ENCODE data around the gene ZSCAN16. TPM values are rescaled to one million over a fixed set of nuclear protein-coding genes. Genes with fewer than 3 reads are reported as not detected.
"Not testable (repeated sequence)": the region's sequence is repeated elsewhere in the genome, so short reads cannot be mapped to it uniquely, and the experiment has no call there.

ZSCAN16 gene
- polyA plus RNA-seq (ENCODE audit: insufficient read length) = 13.1 TPM
- long read RNA-seq, donor 1, partial matches to known transcripts = 102 of 111 reads
- long read RNA-seq, donor 1, other reads (novel, unspliced or antisense) = 6 of 111 reads
- long read RNA-seq, donor 2, partial matches to known transcripts = 0 of 83 reads
- long read RNA-seq, donor 2, other reads (novel, unspliced or antisense) = 82 of 83 reads
- long read RNA-seq, donor 3, partial matches to known transcripts = 11 of 82 reads
- long read RNA-seq, donor 3, other reads (novel, unspliced or antisense) = 68 of 82 reads
- long read RNA-seq, donor 4 = 0 reads
- long read RNA-seq, donor 5, partial matches to known transcripts = 157 of 166 reads
- long read RNA-seq, donor 5, other reads (novel, unspliced or antisense) = 5 of 166 reads
- long read RNA-seq, donor 6, partial matches to known transcripts = 0 of 2 reads
- long read RNA-seq, donor 6, other reads (novel, unspliced or antisense) = 0 of 2 reads
- long read RNA-seq, donor 7, partial matches to known transcripts = 0 of 3 reads
- long read RNA-seq, donor 7, other reads (novel, unspliced or antisense) = 0 of 3 reads
- long read RNA-seq, donor 8, partial matches to known transcripts = 0 of 63 reads
- long read RNA-seq, donor 8, other reads (novel, unspliced or antisense) = 62 of 63 reads

DNA sequence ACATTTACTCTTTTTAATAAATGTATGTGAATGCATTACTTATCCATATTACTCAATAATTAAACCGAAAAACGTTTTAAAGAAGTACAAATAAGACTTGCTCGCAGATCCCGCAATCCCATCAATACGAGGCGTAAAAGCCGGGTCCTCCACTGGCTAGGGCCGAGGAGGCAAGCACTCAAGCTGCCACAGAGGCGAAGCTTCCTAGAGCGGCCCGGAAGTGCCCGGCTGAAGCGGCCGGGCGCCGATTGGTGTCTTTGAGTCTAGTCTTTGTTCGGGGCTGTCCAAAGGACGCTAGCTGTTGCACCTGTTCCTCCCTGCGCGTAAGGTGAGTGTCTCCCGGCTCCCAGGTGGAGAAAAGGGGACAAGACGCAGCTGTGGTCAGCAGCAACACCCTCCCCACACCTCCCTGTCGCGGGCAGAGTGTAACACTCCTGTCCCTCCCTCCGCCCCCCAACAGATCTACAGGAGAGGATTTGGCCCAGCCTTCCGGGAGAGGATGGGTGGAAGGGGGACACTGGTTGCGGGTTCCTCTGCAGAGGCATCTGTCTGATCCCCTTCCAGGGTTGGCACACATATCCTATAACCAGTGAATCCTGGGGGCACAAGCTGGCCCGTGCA lies at the start of gene ZSCAN16:
ZSCAN16 (plus strand) TSS at position 260 of the 621 bp plus-strand sequence. CDS start 835 bp downstream, outside the sequence.
- DNase-seq = peak; percentile 89

DNA sequence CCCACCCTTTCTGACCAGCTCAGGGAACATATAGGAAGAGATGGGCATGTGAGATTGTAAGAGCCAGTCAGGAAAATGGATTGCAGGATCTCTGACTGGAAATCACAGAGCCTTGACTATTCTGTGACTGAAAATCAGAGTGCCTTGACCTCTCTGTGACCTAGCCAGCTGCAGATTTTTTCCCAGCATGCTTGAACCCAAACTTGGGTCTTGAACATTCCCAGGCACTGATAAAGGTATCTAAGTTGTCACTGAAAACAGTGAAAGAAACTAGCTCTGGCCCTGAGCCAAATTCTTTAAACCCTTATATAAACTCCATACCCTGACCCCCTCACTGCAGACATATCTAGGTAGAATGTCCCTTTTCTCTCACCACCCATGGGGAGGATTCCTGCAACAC lies 46.4 kb upstream of the ZSCAN16 start:
- no peak for DNase-seq

DNA sequence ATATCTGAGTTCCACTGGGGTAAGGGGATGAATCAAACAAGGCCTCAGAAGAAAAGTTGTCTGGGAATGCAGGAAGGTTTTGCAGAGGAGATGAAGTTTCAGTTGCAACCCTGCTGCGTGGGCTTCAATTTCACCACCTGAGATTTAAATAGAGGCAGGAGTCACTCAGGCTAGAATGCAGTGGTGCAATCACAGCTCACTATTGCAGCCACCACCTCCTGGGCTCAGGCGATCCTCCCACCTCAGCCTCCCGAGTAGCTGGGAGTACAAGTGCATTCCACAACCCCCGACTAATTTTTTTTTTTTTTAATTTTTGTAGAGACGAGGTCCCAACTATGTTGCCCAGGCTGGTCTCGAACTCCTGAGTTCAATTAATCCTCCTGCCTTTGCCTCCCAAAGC lies 45.6 kb upstream of the ZSCAN16 start:
- no peak for DNase-seq

DNA sequence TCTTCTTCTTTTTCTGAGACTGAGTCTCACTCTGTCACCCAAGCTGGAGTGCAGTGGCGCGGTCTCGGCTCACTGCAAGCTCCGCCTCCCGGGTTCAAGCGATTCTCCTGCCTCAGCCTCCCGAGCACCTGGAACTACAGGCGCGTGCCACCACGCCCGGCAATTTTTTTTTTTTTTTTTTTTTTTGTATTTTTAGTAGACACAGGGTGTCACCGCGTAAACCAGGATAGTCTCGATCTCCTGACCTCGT lies 44.1 kb upstream of the ZSCAN16 start, which contains the start of gene ZNF165:
ZNF165 (plus strand) TSS at position 188 of the 250 bp plus-strand sequence. CDS start 4,913 bp downstream, outside the sequence.
- not testable (repeated sequence) for DNase-seq

DNA sequence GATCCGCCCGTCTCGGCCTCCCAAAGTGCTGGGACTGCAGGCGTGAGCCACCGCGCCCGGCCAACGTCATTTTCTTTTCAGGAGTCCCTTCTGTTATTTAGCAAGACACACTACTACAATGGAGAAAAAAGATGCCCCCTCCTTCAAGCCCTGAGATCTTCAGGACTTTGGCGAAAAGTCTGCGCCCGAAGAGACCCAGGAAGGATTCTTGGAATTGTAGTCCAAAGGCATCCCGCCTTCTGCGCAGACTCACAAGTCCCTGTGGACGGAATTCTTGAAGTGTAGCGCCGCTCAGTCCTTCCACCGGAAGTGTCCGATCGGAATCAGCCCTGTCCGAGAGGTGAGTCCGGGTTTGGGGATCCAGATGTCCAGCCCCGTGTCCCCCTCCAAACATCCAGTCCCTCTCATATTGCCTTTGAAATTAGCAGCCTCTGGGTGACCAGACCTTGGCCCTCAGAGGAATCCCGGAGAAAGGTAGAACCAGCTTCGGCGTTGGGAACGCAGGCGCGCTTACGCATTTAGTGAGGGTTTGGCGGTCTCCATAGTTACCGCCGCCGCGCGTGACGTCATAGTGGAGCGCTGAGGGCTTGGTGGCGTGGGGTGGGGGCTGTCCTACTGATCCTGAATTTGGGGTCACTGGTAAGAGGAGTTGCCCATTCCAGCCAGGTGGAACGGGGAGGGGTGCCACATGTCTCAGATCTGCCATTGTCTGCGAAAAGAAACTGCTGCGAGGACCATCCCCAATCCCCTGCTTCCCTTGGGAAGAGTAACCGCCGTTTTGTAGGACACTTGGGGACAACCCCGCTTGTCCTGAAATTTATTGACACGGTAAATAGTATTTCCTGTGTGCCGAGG lies 43.6 kb upstream of the ZSCAN16 start:
- peak; percentile 98 for DNase-seq

DNA sequence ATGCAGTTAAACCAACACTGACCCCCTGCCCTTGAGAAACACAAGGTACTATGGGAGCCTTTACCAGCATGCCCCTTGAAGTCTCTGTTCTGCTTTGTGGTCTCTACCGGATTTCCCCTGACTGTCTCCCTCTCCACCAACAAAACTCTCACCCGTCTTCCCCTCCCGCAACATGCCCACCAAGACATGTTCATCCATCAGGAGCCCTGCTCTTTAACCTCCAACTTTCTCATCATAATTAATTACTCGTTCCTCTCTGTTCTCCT lies 43.0 kb upstream of the ZSCAN16 start:
- DNase-seq = no peak

DNA sequence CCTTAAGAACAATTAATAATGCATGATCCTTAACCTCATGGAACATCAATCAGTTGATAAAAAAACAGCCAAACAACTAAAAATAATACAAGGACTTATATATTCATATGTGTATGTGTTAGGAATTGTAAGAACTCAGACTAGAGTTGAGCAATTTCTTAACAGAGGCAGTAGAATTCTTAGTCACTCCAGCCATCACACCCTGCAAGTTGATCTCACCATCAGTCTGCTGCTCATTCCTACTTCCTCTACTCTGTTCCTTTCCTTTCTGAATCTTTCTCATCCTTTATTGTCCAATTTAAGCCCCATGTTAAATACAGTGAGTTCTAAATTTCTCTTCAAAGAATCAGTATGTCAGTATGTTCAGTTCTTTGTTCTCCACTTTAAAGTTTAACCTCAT lies 41.5 kb upstream of the ZSCAN16 start:
- no peak for DNase-seq

DNA sequence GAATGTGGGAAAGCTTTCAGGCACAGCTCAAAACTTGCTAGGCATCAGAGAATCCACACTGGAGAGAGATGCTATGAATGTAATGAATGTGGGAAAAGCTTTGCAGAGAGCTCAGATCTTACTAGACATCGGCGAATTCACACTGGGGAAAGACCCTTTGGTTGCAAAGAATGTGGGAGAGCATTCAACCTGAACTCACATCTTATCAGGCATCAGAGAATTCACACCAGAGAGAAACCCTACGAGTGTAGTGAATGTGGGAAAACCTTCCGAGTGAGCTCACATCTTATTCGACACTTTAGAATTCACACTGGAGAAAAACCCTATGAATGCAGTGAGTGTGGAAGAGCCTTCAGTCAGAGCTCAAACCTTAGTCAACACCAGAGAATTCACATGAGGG lies 35.4 kb upstream of the ZSCAN16 start:
- no peak for DNase-seq

DNA sequence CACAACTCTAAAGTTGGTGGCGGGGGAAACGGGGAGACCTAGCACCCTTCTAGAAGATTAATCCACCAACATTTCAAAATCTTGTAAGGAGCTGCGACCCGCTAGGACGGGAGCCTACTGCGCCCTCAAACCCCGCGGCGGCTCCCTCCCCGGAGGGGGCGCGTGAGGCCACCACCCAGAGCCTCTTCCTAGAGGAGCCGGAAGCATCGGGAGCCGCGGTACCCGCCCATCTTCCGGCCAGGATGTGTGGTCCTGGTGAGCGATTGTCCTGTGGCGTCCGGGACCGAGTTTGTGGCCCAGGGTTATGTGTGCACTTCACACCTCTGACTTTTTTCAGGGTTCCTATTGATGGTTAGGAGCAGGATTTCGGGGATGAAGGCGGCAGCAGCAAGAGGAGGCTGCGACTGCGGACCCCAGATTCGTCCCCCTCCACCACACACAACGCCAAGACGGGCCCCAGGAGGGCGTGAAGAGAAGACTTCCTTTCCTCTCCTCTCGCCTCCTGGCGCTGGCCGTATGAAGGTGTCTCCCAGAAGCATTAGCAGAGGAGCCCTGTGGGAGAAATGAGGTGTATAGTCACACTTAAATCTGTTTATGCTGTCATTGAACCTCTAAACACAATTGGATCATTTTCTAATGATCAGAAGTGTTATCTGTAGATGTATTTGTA lies 33.4 kb upstream of the ZSCAN16 start:
- no peak for DNase-seq

DNA sequence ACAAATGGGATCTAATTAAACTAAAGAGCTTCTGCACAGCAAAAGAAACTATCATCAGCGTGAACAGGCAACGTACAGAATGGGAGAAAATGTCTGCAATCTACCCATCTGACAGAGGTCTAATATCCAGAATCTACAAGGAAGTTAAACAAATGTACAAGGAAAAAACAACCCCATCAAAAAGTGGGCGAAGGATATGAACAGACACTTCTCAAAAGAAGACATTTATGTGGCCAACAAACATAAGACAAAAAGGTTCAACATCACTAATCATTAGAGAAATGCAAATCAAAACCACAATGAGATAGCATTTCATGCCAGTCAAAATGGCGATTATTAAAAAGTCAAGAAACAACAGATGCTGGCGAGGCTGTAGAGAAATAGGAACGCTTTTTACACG lies 22.2 kb upstream of the ZSCAN16 start:
- DNase-seq = not testable (repeated sequence)

DNA sequence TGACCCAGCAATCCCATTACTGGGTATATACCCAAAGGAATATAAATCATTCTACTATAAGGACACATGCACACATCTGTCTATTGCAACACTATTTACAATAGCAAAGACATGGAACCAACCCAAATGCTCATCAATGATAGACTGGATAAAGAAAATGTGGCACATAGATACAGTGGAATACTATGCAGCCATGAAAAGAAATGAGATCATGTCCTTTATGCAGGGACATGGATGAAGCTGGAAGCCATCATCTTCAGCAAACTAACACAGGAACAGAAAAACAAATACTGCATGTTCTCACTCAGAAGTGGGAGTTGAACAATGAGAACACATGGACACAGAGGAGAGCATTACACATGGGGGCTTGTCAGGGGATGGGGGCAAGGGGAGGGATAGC lies 21.7 kb upstream of the ZSCAN16 start:
- DNase-seq = not testable (repeated sequence)

DNA sequence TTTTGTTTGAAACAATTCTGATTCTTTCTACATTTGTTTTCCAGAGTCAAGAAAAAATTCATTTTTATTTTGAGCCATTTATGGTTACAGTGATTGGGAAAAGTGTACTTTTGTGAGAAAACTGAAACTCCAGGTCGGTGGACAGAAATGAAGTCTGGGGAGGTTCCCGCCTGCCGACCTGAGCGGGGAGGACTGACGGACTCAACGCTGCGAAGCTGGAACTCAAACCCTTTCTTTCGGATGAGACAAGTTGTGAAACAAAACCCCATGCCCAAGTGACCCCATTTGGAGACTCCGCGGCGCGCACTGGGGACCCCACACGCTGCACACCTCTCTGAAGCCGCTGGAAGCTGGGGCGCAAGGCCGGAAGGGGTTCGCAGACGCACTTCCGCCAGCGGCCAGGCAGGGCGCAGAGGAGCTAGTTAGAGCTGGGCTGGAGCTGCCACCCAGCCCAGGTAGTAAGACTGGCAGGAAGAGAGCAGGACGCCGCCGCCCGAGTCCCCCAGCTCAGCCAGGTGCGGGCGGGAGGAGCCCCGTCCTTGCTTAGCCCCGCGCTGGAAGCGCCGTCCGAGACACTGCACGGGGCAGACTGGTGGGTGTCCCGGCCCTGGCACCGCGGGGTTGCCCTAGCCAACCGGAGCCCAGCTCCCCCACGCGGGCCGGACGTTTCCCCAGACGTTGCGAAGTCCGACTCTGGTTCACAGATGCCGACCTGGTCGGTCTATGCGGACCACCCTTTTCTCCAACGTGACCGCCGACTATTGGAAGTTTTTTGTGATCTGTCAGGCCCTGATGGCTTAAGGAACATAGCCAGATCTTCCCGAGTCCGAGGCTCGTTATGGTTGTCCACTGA lies 19.8 kb upstream of the ZSCAN16 start:
- DNase-seq = peak; percentile 84

DNA sequence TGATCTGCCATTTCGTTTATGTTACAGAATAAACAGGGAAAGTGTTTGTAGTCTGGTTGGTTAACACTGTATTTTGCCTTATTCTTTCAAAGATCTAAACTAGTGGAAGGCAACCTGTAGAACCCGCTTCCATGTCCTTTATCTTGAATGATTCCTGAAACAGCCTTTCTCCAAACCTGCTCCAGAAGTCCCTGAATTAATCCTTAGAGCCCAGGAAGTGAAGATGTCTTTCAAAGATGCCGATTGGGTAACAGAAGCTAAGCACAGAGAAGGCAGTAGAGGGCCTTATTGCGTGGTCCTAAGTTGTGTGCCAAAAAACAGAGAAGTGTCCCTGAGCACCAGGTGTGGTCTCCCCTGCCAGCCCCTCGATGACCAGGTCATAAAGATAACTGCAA lies 19.2 kb upstream of the ZSCAN16 start:
- DNase-seq = no peak

DNA sequence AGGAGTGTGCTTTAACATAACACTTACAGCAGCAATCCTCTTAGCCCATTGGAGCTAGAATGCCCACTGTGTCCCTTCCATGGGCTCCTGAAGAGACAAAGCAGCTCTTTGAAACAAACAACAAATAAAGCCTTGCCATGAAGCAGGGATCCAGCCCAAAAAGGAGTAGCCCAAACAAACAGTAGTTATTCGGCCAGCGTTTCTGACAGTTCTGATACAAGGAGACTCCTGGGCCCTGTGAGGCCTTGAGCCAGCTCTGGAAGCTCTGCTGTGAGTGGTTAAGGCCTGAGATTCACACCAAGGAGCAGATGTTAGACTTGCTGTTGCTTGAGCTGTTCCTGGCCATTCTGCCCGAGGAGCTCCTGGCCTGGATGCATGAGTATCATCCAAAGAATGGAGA lies 16.9 kb upstream of the ZSCAN16 start:
- no peak for DNase-seq

DNA sequence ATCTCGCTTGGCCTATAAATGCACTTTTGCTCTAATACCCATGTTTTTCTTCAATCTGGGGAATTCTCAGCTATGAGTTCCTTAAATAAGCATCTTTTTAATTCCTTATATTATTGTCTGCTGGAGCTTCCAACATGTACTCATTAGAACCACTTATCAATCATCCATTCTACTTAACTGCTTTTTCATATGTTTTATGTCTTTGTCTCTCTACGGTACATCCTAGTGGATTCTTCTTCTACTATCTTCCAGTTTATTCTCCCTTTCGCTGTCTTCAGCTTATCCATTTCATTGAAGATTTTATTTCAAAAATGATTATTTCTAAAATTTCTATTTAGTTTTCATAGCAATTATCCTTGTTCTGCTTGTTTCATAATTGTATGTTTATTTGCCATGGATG lies 12.4 kb upstream of the ZSCAN16 start:
- no peak for DNase-seq

DNA sequence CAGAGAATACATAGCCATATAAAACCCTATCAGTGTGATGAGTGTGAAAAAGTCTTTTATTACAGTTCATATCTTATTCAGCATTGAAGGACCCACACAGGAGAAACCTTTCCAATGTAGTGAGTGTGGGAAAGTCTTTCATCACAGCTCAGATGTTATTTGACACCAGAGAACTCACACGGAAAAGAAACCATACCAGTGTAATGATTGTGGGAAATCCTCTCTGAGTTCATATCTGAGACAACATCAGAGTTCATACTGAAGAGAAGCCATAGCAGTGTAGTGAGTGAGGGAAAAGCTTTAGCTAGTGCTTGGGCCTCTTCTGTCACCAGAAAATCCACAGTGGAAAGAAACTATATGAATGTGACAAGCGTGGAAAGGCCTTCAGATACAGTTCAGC lies 8.6 kb upstream of the ZSCAN16 start:
- DNase-seq = no peak

DNA sequence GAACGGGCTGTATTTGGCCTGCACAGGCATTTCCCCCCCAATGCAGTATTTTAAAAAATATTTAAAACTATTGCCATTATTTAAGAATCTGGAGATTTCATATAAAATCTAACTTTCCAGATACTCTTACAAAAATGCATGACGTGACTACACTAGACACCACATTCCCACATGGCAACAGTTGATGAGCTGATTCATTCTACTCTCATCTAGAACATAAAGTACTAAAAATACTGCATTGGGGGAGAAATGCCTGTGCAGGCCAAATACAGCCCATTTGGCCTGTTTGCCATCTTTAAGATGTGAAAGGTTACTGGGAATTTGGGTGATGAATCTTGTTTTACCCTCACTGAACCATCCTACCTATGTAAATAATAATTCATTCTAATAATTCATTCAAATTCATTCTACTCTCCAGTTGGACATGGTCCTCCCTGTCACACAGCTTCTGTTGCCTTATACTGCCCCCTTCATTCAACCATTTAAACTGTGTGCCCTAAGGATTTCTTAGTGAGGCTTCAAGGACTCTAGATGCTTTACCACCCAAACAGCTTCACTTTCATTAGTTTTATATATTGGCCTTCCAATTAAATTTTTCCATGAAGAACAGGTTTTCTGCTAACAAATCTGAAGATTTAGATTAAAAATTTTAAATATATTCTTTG lies 6.9 kb upstream of the ZSCAN16 start:
- no peak for DNase-seq

DNA sequence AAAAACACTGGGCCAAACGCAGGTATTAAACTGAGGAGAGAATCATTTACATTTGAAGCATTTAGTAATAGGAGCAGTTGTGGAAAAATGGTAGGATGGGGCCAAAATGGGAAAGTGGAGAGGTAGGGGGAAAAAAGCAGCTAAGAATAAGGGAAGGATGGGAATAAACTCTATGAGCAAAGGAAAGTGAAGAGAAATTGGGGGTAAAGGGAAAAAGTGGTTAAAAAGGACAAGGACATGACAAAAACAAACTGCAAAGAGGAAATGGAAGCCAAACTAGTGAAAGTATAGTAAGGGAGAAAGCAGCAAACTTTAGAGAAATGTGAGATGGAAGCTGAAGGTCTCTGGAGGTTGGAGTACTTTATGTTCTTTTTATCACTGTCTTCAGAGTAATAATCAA lies 6.2 kb upstream of the ZSCAN16 start:
- no peak for DNase-seq

DNA sequence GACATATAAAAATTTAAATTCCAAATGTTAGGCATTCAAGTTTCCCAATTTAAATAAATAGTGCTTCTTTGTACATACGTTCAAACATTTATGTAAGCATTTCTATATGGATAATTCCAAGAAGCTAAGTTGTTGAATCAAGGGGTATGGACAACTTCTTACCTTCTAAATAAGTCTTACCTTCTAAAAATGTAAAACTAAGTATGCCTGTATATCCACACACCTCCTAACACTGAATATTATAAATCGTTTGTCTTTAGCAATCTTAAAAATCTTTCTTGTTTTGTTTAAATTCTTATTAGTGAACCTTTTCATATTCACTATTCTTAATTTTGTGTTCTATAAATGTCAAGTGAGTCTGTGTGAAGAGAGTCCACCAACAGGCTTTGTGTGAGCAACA lies 2.5 kb upstream of the ZSCAN16 start:
- no peak for DNase-seq

DNA sequence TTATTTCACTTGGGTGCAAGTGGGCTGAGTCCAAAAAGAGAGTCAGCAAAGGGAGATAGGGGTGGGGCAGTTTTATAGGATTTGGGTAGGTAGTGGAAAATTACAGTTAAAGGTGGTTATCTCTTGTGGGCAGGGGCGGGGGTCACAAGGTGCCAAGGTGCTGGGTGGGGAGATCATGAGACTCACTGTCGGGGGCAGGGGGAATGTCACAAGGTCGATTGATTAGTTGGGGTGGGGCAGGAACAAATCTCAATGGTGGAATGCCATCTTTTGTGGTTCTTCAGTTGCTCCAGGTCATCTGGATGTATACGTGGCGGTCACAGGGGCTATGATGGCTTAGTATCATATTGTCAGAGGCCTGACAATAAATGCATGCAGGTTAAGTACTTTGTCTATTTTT lies 2.1 kb upstream of the ZSCAN16 start:
- DNase-seq = not testable (repeated sequence)

DNA sequence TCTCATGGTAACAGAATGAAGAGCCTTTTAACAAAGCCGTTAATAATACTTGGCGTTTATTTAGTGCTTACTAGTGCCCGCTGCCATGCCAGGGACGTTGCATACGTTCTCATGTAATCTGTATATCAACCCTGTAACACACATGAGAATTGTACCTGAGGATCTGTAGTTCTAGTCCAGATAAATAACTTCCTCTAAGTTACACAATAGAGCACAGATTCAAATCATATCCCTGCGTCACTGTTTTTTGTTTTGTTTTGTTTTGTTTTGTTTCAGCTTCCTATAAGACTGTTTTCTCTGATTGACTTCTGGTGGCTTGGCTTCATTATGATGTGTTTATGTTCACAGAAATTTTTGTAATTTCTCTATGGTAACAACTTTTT lies 553 bp downstream of the ZSCAN16 start:
- no peak for DNase-seq
